GM21526 (cell line): ENCODE results near the gene CERT1.

Experiments used
- ATAC-seq: cut with Tn5 transposase; IDR thresholded peaks from one replicate; pipeline ENCODE4 v1.9.1; 2021; ENCODE audit warnings: moderate library complexity; ENCODE audit not compliant: unreplicated experiment, low FRiP score

The CERT1 gene

GRCh38 chr5:75481024-75481423 is 30.4 kb downstream of the CERT1 start:
- ATAC-seq: no peak

GRCh38 chr5:75475364-75475763 is 36.1 kb downstream of the CERT1 start:
- ATAC-seq: no peak

GRCh38 chr5:75473463-75473862 is 38.0 kb downstream of the CERT1 start:
- ATAC-seq: no peak

GRCh38 chr5:75472973-75473372 is 38.5 kb downstream of the CERT1 start:
- no peak for ATAC-seq

- no peak for ATAC-seq
Measured at GRCh38 chr5:75471193-75471592, 40.2 kb downstream of the CERT1 start.

- no peak for ATAC-seq
Measured at GRCh38 chr5:75469017-75469416, 42.4 kb downstream of the CERT1 start.

- ATAC-seq: no peak
Measured at GRCh38 chr5:75468593-75468992, 42.8 kb downstream of the CERT1 start.

GRCh38 chr5:75466006-75466716 is 45.3 kb downstream of the CERT1 start:
- no peak for ATAC-seq

- ATAC-seq: no peak
Measured at GRCh38 chr5:75465480-75465879, 45.9 kb downstream of the CERT1 start.

GRCh38 chr5:75463726-75464125 is 47.7 kb downstream of the CERT1 start:
- ATAC-seq: no peak

GRCh38 chr5:75461679-75462078 is 49.8 kb downstream of the CERT1 start:
- no peak for ATAC-seq

GRCh38 chr5:75460942-75461610 is 50.4 kb downstream of the CERT1 start:
- ATAC-seq: peak; percentile 63

- ATAC-seq: peak; percentile 24
Measured at GRCh38 chr5:75460532-75460931, 50.9 kb downstream of the CERT1 start.

- no peak for ATAC-seq
Measured at GRCh38 chr5:75457691-75458090, 53.7 kb downstream of the CERT1 start.

GRCh38 chr5:75457161-75457560 is 54.3 kb downstream of the CERT1 start:
- ATAC-seq: no peak

- ATAC-seq: no peak
Measured at GRCh38 chr5:75450069-75450468, 61.4 kb downstream of the CERT1 start.

- ATAC-seq: no peak
Measured at GRCh38 chr5:75446068-75446467, 65.4 kb downstream of the CERT1 start.

- no peak for ATAC-seq
Measured at GRCh38 chr5:75441560-75441959, 69.9 kb downstream of the CERT1 start.

- ATAC-seq: no peak
Measured at GRCh38 chr5:75439276-75439675, 72.2 kb downstream of the CERT1 start.

GRCh38 chr5:75438722-75439121 is 72.7 kb downstream of the CERT1 start:
- no peak for ATAC-seq

- no peak for ATAC-seq
Measured at GRCh38 chr5:75435096-75435495, 76.3 kb downstream of the CERT1 start.

- ATAC-seq: no peak
Measured at GRCh38 chr5:75433814-75434506, 77.5 kb downstream of the CERT1 start.
